HUDEP-2 (cell line): ENCODE measurements around the gene EIF3B.
A peak's percentile ranks its signal among the peaks of the same experiment; 100 is the strongest.
"Not testable (repeated sequence)": the region's sequence is repeated elsewhere in the genome, so short reads cannot be mapped to it uniquely, and the experiment has no call there.

Experiments
- DNase-seq, 76 experiments: peaks; one replicate each; lab custom pipeline; 2025; ENCODE audit not compliant: unreplicated experiment in 76 of 76; lab: John Stamatoyannopoulos, UW

The EIF3B gene

GRCh38 chr7:2354186-2354938 is at the start of gene EIF3B:
Gene EIF3B (plus strand): TSS chr7:2354827. CDS start chr7:2354922, 95 bp downstream.
- DNase-seq, result peak in 74 of 76 experiments; percentile 26 to 99 (median 80)

- not testable (repeated sequence) for DNase-seq
Observed at GRCh38 chr7:2305258-2305657, 49.4 kb upstream of the EIF3B start.

- DNase-seq, result no peak
Observed at GRCh38 chr7:2306688-2307087, 47.9 kb upstream of the EIF3B start.

- DNase-seq, result no peak
Observed at GRCh38 chr7:2307690-2308107, 46.9 kb upstream of the EIF3B start.

GRCh38 chr7:2309889-2310331 is 44.7 kb upstream of the EIF3B start:
- no peak for DNase-seq

- DNase-seq, result peak in 2 of 76 experiments; percentile 11 to 21
Observed at GRCh38 chr7:2312267-2312929, 42.2 kb upstream of the EIF3B start.

GRCh38 chr7:2313450-2314208 is 41.0 kb upstream of the EIF3B start:
- peak in 22 of 76 experiments; percentile 13 to 81 (median 40) for DNase-seq

GRCh38 chr7:2314209-2314955 is 40.2 kb upstream of the EIF3B start, which contains the start of gene SNX8:
Gene SNX8 (minus strand): TSS chr7:2314441. CDS start chr7:2314421, 20 bp downstream.
- peak in 74 of 76 experiments; percentile 40 to 98 (median 87) for DNase-seq

GRCh38 chr7:2314956-2315530 is 39.6 kb upstream of the EIF3B start:
- DNase-seq, result not testable (repeated sequence)

GRCh38 chr7:2315787-2316186 is 38.8 kb upstream of the EIF3B start:
- no peak for DNase-seq

- no peak for DNase-seq
Observed at GRCh38 chr7:2316578-2316977, 38.0 kb upstream of the EIF3B start.

- DNase-seq, result no peak
Observed at GRCh38 chr7:2317556-2318293, 36.9 kb upstream of the EIF3B start.

GRCh38 chr7:2321020-2321419 is 33.6 kb upstream of the EIF3B start:
- no peak for DNase-seq

GRCh38 chr7:2325162-2325561 is 29.5 kb upstream of the EIF3B start:
- DNase-seq, result no peak

- no peak for DNase-seq
Observed at GRCh38 chr7:2326951-2327350, 27.7 kb upstream of the EIF3B start.

- DNase-seq, result peak in 2 of 76 experiments; percentile 11 to 17
Observed at GRCh38 chr7:2330493-2330892, 24.1 kb upstream of the EIF3B start.

GRCh38 chr7:2331707-2332106 is 22.9 kb upstream of the EIF3B start:
- DNase-seq, result no peak

GRCh38 chr7:2332606-2333231 is 21.9 kb upstream of the EIF3B start:
- not testable (repeated sequence) for DNase-seq
